Subcutaneous abdominal adipose tissue (tissue), 5 donors: ENCODE measurements around the gene MARCHF2.

Experiments used
- H3K27ac ChIP-seq: one replicate; pipeline ENCODE4 v1.7.0; 2013; ENCODE audit warnings: low read depth, mild to moderate bottlenecking, inconsistent platforms, low read length, moderate library complexity
- H3K27me3 ChIP-seq, 5 donors: one replicate each; pipeline ENCODE4 v1.7.0; 2013; ENCODE audit warnings: low read length in 5 of 5, inconsistent platforms in 1 of 5; ENCODE audit not compliant: control insufficient read depth in 5 of 5, insufficient read depth in 4 of 5
- H3K36me3 ChIP-seq, 5 donors: one replicate each; pipeline ENCODE4 v1.7.0; 2013; ENCODE audit warnings: low read length in 5 of 5; ENCODE audit not compliant: control insufficient read depth in 5 of 5, insufficient read depth in 5 of 5
- H3K4me1 ChIP-seq, 5 donors: one replicate each; pipeline ENCODE4 v1.7.0; 2013; ENCODE audit warnings: low read length in 5 of 5, mild to moderate bottlenecking in 3 of 5, moderate library complexity in 1 of 5; ENCODE audit not compliant: control insufficient read depth in 5 of 5, insufficient read depth in 5 of 5
- H3K4me3 ChIP-seq, 5 donors: one replicate each; pipeline ENCODE4 v1.7.0; 2013; ENCODE audit warnings: low read length in 5 of 5, low read depth in 1 of 5
- H3K9ac ChIP-seq, 5 donors: one replicate each; pipeline ENCODE4 v1.7.0; 2013; ENCODE audit warnings: low read length in 5 of 5, mild to moderate bottlenecking in 4 of 5, moderate library complexity in 3 of 5
- H3K9me3 ChIP-seq, 5 donors: one replicate each; pipeline ENCODE4 v1.7.0; 2013; ENCODE audit warnings: low read length in 5 of 5; ENCODE audit not compliant: control insufficient read depth in 5 of 5
- donor health status: healthy.
- donor health status: healthy.
- donor health status: healthy.
- donor health status: healthy.
- donor health status: healthy.

MARCHF2 gene

GRCh38 chr19:8482696-8483095 is 69.6 kb downstream of the MARCHF2 start:
- no peaks in the 10 kb centered on the region for H3K27me3 ChIP-seq
- no peak overlapping the region for H3K27ac ChIP-seq

GRCh38 chr19:8483165-8483564 is 70.1 kb downstream of the MARCHF2 start:
- Histone ChIP-seq H3K27me3 (no peaks in the 10 kb centered on the region), H3K9me3 (no peaks in the 10 kb centered on the region), H3K4me1 (peaks cover 4 to 30% (median 20%) of the 10 kb centered on the region in 5 donors), H3K27ac (no peak overlapping the region), H3K36me3 (peaks cover 0 to 87% (median 77%) of the 10 kb centered on the region in 5 donors), H3K9ac (no peak overlapping the region), H3K4me3 (no peak overlapping the region)

More at GRCh38 chr19:8482696-8483095, 69.6 kb downstream of the MARCHF2 start:
- Histone ChIP-seq H3K36me3 (peaks cover 0 to 87% (median 77%) of the 10 kb centered on the region in 5 donors), H3K4me1 (peaks cover 4 to 29% (median 24%) of the 10 kb centered on the region in 5 donors), H3K9me3 (no peaks in the 10 kb centered on the region), H3K4me3 (no peak overlapping the region), H3K9ac (no peak overlapping the region)

GRCh38 chr19:8484331-8484894 is 71.3 kb downstream of the MARCHF2 start:
- peaks cover 0 to 89% (median 82%) of the 10 kb centered on the region in 5 donors for H3K36me3 ChIP-seq
- no peak overlapping the region for H3K4me3 ChIP-seq

GRCh38 chr19:8485561-8486371 is 72.7 kb downstream of the MARCHF2 start:
- peaks cover 2 to 22% (median 8%) of the 10 kb centered on the region in 5 donors for H3K4me1 ChIP-seq
- H3K27me3 ChIP-seq = no peaks in the 10 kb centered on the region
- H3K9me3 ChIP-seq = no peaks in the 10 kb centered on the region
- H3K36me3 ChIP-seq = peaks cover 0 to 93% (median 87%) of the 10 kb centered on the region in 5 donors
- no peak overlapping the region for H3K27ac ChIP-seq
- H3K4me3 ChIP-seq = no peak overlapping the region
- no peak overlapping the region for H3K9ac ChIP-seq

More at GRCh38 chr19:8484331-8484894, 71.3 kb downstream of the MARCHF2 start:
- Histone ChIP-seq H3K9ac (no peak overlapping the region), H3K27ac (no peak overlapping the region), H3K27me3 (no peaks in the 10 kb centered on the region), H3K4me1 (peaks cover 2 to 24% (median 13%) of the 10 kb centered on the region in 5 donors), H3K9me3 (no peaks in the 10 kb centered on the region)

GRCh38 chr19:8486661-8487136 is 73.6 kb downstream of the MARCHF2 start:
- H3K27me3 ChIP-seq = no peaks in the 10 kb centered on the region
- H3K4me1 ChIP-seq = peaks cover under 1 to 17% (median 4%) of the 10 kb centered on the region in 5 donors

GRCh38 chr19:8487137-8487851 is 74.2 kb downstream of the MARCHF2 start:
- peaks cover 0 to 80% (median 73%) of the 10 kb centered on the region in 5 donors for H3K36me3 ChIP-seq
- peaks cover 0 to 17% (median 4%) of the 10 kb centered on the region in 5 donors for H3K4me1 ChIP-seq
- H3K27ac ChIP-seq = no peak overlapping the region
- no peak overlapping the region for H3K9ac ChIP-seq
- H3K4me3 ChIP-seq = no peak overlapping the region
- H3K9me3 ChIP-seq = no peaks in the 10 kb centered on the region
- no peaks in the 10 kb centered on the region for H3K27me3 ChIP-seq

More at GRCh38 chr19:8486661-8487136, 73.6 kb downstream of the MARCHF2 start:
- H3K9ac ChIP-seq = no peak overlapping the region
- H3K36me3 ChIP-seq = peaks cover 0 to 84% (median 78%) of the 10 kb centered on the region in 5 donors
- no peak overlapping the region for H3K4me3 ChIP-seq
- no peaks in the 10 kb centered on the region for H3K9me3 ChIP-seq
- H3K27ac ChIP-seq = no peak overlapping the region

- Histone ChIP-seq H3K9me3 (no peaks in the 10 kb centered on the region), H3K4me1 (peaks cover 0 to 17% (median 4%) of the 10 kb centered on the region in 5 donors), H3K4me3 (no peak overlapping the region), H3K27me3 (no peaks in the 10 kb centered on the region), H3K36me3 (peaks cover 0 to 70% (median 63%) of the 10 kb centered on the region in 5 donors), H3K27ac (no peak overlapping the region), H3K9ac (no peak overlapping the region)
Observed at GRCh38 chr19:8488365-8488764, 75.3 kb downstream of the MARCHF2 start.
